Gastroesophageal sphincter (tissue), 4 donors: ENCODE data around the gene IRS4. TPM values are rescaled to one million over a fixed set of nuclear protein-coding genes. Genes with fewer than 3 reads are reported as not detected.
A peak's percentile ranks its signal among the peaks of the same experiment; 100 is the strongest.

Source experiments
- ATAC-seq: fragments of 150-250 bp; one replicate; pipeline ENCODE4 v1.9.1; 2016; ENCODE audit warnings: mild to moderate bottlenecking, moderate library complexity
- H3K27ac ChIP-seq, 4 donors: fragments of 200-600 bp; sonication (generic) in 3 of 4; 1 replicate in 3 of 4; 2 replicates in 1 of 4; pipeline ENCODE4 v1.5.1; 2016 to 2019
- H3K27me3 ChIP-seq: fragments of 200-600 bp; sonication (generic); one replicate; pipeline ENCODE4 v1.5.1; 2019
- H3K36me3 ChIP-seq, 2 donors: fragments of 200-600 bp; sonication (generic); one replicate each; pipeline ENCODE4 v1.5.1; 2019; ENCODE audit warnings: control low read depth in 1 of 2
- H3K4me1 ChIP-seq, 3 donors: fragments of 200-600 bp; sonication (generic); 1 replicate in 2 of 3; 2 replicates in 1 of 3; pipeline ENCODE4 v1.5.1; 2016 to 2019; ENCODE audit warnings: control low read depth in 2 of 3
- H3K4me3 ChIP-seq, 2 donors: fragments of 200-600 bp; sonication (generic); one replicate each; pipeline ENCODE4 v1.5.1; 2019; ENCODE audit warnings: mild to moderate bottlenecking in 1 of 2, moderate library complexity in 1 of 2
- H3K9me3 ChIP-seq, 3 donors: fragments of 200-600 bp; sonication (generic); one replicate each; pipeline ENCODE4 v1.5.1; 2017 to 2019; ENCODE audit warnings: control low read depth in 2 of 3
- CTCF ChIP-seq, 4 experiments: fragments of 200-600 bp in 2 of 4; fragments of 450-650 bp in 2 of 4; sonication (generic) in 1 of 4; IDR thresholded peaks; one replicate each; pipeline ENCODE4 v1.5.1; 2017 to 2019; ENCODE audit warnings: antibody characterized with exemption in 4 of 4, mild to moderate bottlenecking in 2 of 4, moderate library complexity in 2 of 4
- EP300 ChIP-seq: sonication (generic); formaldehyde crosslinking; IDR thresholded peaks from one replicate; pipeline ENCODE4 v1.6.1; 2017; ENCODE audit warnings: antibody characterized with exemption, mild to moderate bottlenecking
- POLR2A ChIP-seq, 2 donors: fragments of 450-650 bp; IDR thresholded peaks; one replicate each; pipeline ENCODE4 v1.6.1; 2017; ENCODE audit warnings: antibody characterized with exemption in 2 of 2, mild to moderate bottlenecking in 2 of 2, moderate library complexity in 1 of 2
- POLR2AphosphoS5 ChIP-seq: sonication (generic); formaldehyde crosslinking; IDR thresholded peaks from one replicate; pipeline ENCODE4 v1.6.1; 2017; ENCODE audit warnings: antibody characterized with exemption
- WGBS, 2 donors: methylation state at CpG; one replicate each; pipeline ENCODE4 v1.1.5; 2018; ENCODE audit warnings: low coverage in 1 of 2; 5-methylcytosine and 5-hydroxymethylcytosine counted together
- total RNA-seq, 4 donors: library from RNA; depleted of rRNA; stranded (reverse); fragments of >200 nt; gene quantifications; one replicate each; pipeline ENCODE4 v1.1.0, GENCODE V29; 2016

Gene IRS4
- total RNA-seq = 1 to 10 TPM in 2 of 4 donors, under 1 TPM in 2; 0.07 to 2.7 (median 0.66) TPM

- ATAC-seq = peak; percentile 65
- no peaks in the 10 kb centered on the region for H3K9me3 ChIP-seq
- peak within 1 kb of the TSS; percentile 8 to 50 for H3K4me3 ChIP-seq
- peaks cover 89% of the 10 kb centered on the region for H3K27me3 ChIP-seq
- no peak for TF ChIP-seq CTCF (IDR thresholded peaks at IDR 0.05)
- no peak for TF ChIP-seq POLR2AphosphoS5
- TF ChIP-seq EP300 = no peak
- TF ChIP-seq POLR2A (IDR thresholded peaks at IDR 0.05) = no peak
- peaks cover 0 to 31% (median 0%) of the 10 kb centered on the region in 3 donors for H3K4me1 ChIP-seq
- 0 to 20% methylated on average over 2 to 20 of the region's 62 CpGs for WGBS, 2 donors
- no peaks in the 10 kb centered on the region for H3K36me3 ChIP-seq
- no peak within 1 kb of the TSS for H3K27ac ChIP-seq
These were observed at the start of gene IRS4 for GRCh38 chrX:108736509-108737479. IRS4 (minus strand) TSS chrX:108736563.

GRCh38 chrX:108772549-108772948, 36.2 kb upstream of the IRS4 start:
- TF ChIP-seq CTCF (IDR thresholded peaks at IDR 0.05) (no peak), EP300 (no peak), POLR2A (IDR thresholded peaks at IDR 0.05) (no peak), POLR2AphosphoS5 (no peak)
- Histone ChIP-seq H3K36me3 (no peaks in the 10 kb centered on the region), H3K27me3 (no peaks in the 10 kb centered on the region), H3K4me3 (no peak overlapping the region), H3K4me1 (no peaks in the 10 kb centered on the region), H3K9me3 (no peaks in the 10 kb centered on the region), H3K27ac (no peak overlapping the region)
- no peak for ATAC-seq

- Histone ChIP-seq H3K4me3 (no peak overlapping the region), H3K27ac (no peak overlapping the region), H3K36me3 (no peaks in the 10 kb centered on the region), H3K27me3 (no peaks in the 10 kb centered on the region), H3K4me1 (no peaks in the 10 kb centered on the region), H3K9me3 (no peaks in the 10 kb centered on the region)
- no peak for ATAC-seq
- TF ChIP-seq CTCF (IDR thresholded peaks at IDR 0.05) (no peak), EP300 (no peak), POLR2AphosphoS5 (no peak), POLR2A (IDR thresholded peaks at IDR 0.05) (no peak)
- WGBS, 2 donors = no CpG with 5 or more reads among the region's 1 CpG
These were observed 27.2 kb upstream of the IRS4 start for GRCh38 chrX:108763559-108763958.

- H3K27ac ChIP-seq = no peak overlapping the region
These were observed 4.0 kb upstream of the IRS4 start for GRCh38 chrX:108740299-108740774.

More at GRCh38 chrX:108740299-108740774, 4.0 kb upstream of the IRS4 start:
- peaks cover 0 to 21% (median 0%) of the 10 kb centered on the region in 3 donors for H3K4me1 ChIP-seq
- no peak for ATAC-seq
- peaks cover 70% of the 10 kb centered on the region for H3K27me3 ChIP-seq
- TF ChIP-seq CTCF (IDR thresholded peaks at IDR 0.05) = no peak
- TF ChIP-seq POLR2A (IDR thresholded peaks at IDR 0.05) = no peak
- TF ChIP-seq EP300 = no peak
- no peak for TF ChIP-seq POLR2AphosphoS5
- WGBS, 2 donors = 63 to 71% methylated on average over 1 of the region's 1 CpG
- H3K9me3 ChIP-seq = no peaks in the 10 kb centered on the region
- H3K4me3 ChIP-seq = no peak overlapping the region
- H3K36me3 ChIP-seq = no peaks in the 10 kb centered on the region
